ENCODE measurements around the gene CTDSPL2. TPM values are rescaled to one million over a fixed set of nuclear protein-coding genes. Genes with fewer than 3 reads are reported as not detected.

Gene CTDSPL2
- total and polyA plus RNA-seq, 2 donors (not counting 3 experiments of a cell fraction or from before 2014, with no cell fraction given), result 12.2 to 55.1 TPM

DNA sequence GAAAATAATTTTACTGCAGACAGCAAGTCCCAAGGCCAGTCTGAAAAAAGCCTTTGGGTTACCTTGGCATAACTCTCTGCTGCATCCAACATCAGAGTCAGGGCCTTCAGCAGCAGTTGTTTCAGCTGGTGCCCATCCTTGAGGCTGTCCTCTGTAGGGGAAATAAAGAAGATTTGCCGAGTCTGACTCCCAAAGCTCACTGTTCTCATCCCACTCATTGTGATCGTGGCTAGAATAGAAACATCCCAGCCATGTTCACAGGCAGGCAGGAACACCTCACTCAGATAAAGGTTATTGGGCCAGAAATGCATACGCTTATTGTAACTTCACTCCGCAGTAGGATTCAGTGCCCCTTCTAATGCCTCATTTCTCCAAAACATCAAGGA lies 138.7 kb downstream of the CTDSPL2 start:
- Histone ChIP-seq H3K79me2 (ENCODE audit: control insufficient read depth, insufficient read depth, low read length) (no peaks in the 10 kb centered on the region), H3K4me3 (replicated peaks in 1 of 3; ENCODE audit: insufficient read depth in 1 of 3, low read depth in 1 of 3, low read length in 3 of 3) (no peak overlapping the region), H3K9me1 (replicated peaks; ENCODE audit: control insufficient read depth, extremely low read depth, insufficient read depth, low read length) (no peaks in the 10 kb centered on the region), H3K9me3 (replicated peaks; ENCODE audit: control insufficient read depth, insufficient read depth, low read length) (no peaks in the 10 kb centered on the region), H3K27me3 (ENCODE audit: control insufficient read depth in 2 of 2, insufficient read depth in 2 of 2, low read length in 2 of 2) (no peaks in the 10 kb centered on the region), H2AFZ (ENCODE audit: low read depth, low read length) (no peak overlapping the region), H3K27ac (ENCODE audit: insufficient read depth, low read depth, low read length) (no peak overlapping the region), H3K9ac (replicated peaks; ENCODE audit: extremely low read depth, insufficient read depth, low read length) (no peak overlapping the region), H3K4me2 (ENCODE audit: insufficient read depth, low read length) (no peak overlapping the region), H3K36me3 (ENCODE audit: control insufficient read depth in 2 of 2, extremely low read depth in 1 of 2, insufficient read depth in 2 of 2, low read length in 2 of 2) (peaks cover 27 to 32% of the 10 kb centered on the region in 2 experiments), H4K20me1 (replicated peaks; ENCODE audit: control insufficient read depth, extremely low read depth, insufficient read depth, low read length) (no peaks in the 10 kb centered on the region), H3K4me1 (ENCODE audit: control insufficient read depth, extremely low read depth, insufficient read depth, low read length) (no peaks in the 10 kb centered on the region)
- FAIRE-seq (no peak), DNase-seq (ENCODE audit: low read depth, low spot score) (no peak)
- no peak for TF ChIP-seq EZH2 (IDR thresholded peaks at IDR 0.05; ENCODE audit: borderline replicate concordance, low read depth, low read length, severe bottlenecking)
- TF ChIP-seq POLR2AphosphoS5 (IDR thresholded peaks at IDR 0.05; ENCODE audit: insufficient read depth, low read depth, low read length), result no peak
- no peak for TF ChIP-seq GATA2 (IDR thresholded peaks at IDR 0.05; ENCODE audit: insufficient read depth, insufficient read length, low read depth, low read length)
- no peak for TF ChIP-seq JUN (IDR thresholded peaks at IDR 0.05; ENCODE audit: borderline replicate concordance, insufficient read depth, insufficient read length, low read depth)
- TF ChIP-seq, protein P1, sequence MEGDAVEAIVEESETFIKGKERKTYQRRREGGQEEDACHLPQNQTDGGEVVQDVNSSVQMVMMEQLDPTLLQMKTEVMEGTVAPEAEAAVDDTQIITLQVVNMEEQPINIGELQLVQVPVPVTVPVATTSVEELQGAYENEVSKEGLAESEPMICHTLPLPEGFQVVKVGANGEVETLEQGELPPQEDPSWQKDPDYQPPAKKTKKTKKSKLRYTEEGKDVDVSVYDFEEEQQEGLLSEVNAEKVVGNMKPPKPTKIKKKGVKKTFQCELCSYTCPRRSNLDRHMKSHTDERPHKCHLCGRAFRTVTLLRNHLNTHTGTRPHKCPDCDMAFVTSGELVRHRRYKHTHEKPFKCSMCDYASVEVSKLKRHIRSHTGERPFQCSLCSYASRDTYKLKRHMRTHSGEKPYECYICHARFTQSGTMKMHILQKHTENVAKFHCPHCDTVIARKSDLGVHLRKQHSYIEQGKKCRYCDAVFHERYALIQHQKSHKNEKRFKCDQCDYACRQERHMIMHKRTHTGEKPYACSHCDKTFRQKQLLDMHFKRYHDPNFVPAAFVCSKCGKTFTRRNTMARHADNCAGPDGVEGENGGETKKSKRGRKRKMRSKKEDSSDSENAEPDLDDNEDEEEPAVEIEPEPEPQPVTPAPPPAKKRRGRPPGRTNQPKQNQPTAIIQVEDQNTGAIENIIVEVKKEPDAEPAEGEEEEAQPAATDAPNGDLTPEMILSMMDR (IDR thresholded peaks at IDR 0.05; ENCODE audit: extremely low read depth in 1 of 2, insufficient read depth in 1 of 2, low read depth in 1 of 2, low read length in 2 of 2), result no peak
- TF ChIP-seq, protein P2, sequence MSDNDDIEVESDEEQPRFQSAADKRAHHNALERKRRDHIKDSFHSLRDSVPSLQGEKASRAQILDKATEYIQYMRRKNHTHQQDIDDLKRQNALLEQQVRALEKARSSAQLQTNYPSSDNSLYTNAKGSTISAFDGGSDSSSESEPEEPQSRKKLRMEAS (IDR thresholded peaks at IDR 0.05; ENCODE audit: insufficient read depth, insufficient read length), result no peak
- no peak for TF ChIP-seq FOS (IDR thresholded peaks at IDR 0.05; ENCODE audit: borderline replicate concordance, insufficient read depth, low read length)
- no peak for TF ChIP-seq POLR2A (IDR thresholded peaks at IDR 0.05; ENCODE audit: low read depth, low read length)
- TF ChIP-seq MYC (IDR thresholded peaks at IDR 0.05; ENCODE audit: low read depth, low read length), result no peak
- dilution Hi-C loops (cut with MboI; ENCODE audit: extremely low pct_ligation_motif_present, low sequenced_read_pairs), result no loop called here
- POLR2A ChIA-PET, result no interaction called here
- CTCF ChIA-PET, result interaction anchor here (0.6 kb wide), 1 partner anchor 131 kb away, joined by 3 read pairs; no protein-coding TSS in a partner anchor
- BruUV-seq (replicated peaks), result no TSS peak
- intact Hi-C loops (cut with micrococcal nuclease), result no loop called here
